AG04449 (cell line): ENCODE results near the gene C10orf143.

ENCODE experiments used
- CTCF ChIA-PET: fragments of 350-600 bp; formaldehyde crosslinking; extraction: SDS; loops from one replicate; lab custom pipeline; 2021; ENCODE audit warnings: antibody characterized with exemption; lab: Yijun Ruan, JAX
- POLR2A ChIA-PET: fragments of 400-600, 350-600 bp; formaldehyde crosslinking; extraction: SDS; loops from one replicate; lab custom pipeline; 2020; ENCODE audit warnings: antibody characterized with exemption, inconsistent platforms; lab: Yijun Ruan, JAX
- DNase-seq: peaks from one replicate; pipeline ENCODE4 v3.0.0-alpha.2; 2010; ENCODE audit warnings: low read depth, low spot score
- H3K4me3 ChIP-seq: 2 replicates; pipeline ENCODE4 v1.5.1; 2011; ENCODE audit warnings: low read depth, mild to moderate bottlenecking, control low read depth, low read length
- TF ChIP-seq, protein P1 (sequence below): IDR thresholded peaks from one replicate; pipeline ENCODE4 v1.5.1; 2011; ENCODE audit warnings: mild to moderate bottlenecking, moderate library complexity, low read length, control low read depth, inconsistent platforms; ENCODE audit not compliant: insufficient read depth; ENCODE audit errors: missing control alignments

Gene C10orf143

GRCh38 chr10:130014263-130015074 lies 96.2 kb downstream of the C10orf143 start:
- POLR2A ChIA-PET = no interaction called here
- no peak overlapping the region for H3K4me3 ChIP-seq
- TF ChIP-seq, protein P1, sequence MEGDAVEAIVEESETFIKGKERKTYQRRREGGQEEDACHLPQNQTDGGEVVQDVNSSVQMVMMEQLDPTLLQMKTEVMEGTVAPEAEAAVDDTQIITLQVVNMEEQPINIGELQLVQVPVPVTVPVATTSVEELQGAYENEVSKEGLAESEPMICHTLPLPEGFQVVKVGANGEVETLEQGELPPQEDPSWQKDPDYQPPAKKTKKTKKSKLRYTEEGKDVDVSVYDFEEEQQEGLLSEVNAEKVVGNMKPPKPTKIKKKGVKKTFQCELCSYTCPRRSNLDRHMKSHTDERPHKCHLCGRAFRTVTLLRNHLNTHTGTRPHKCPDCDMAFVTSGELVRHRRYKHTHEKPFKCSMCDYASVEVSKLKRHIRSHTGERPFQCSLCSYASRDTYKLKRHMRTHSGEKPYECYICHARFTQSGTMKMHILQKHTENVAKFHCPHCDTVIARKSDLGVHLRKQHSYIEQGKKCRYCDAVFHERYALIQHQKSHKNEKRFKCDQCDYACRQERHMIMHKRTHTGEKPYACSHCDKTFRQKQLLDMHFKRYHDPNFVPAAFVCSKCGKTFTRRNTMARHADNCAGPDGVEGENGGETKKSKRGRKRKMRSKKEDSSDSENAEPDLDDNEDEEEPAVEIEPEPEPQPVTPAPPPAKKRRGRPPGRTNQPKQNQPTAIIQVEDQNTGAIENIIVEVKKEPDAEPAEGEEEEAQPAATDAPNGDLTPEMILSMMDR = no peak
- CTCF ChIA-PET = no interaction called here
- no peak for DNase-seq
